ENCODE results near the gene CCDC88C.
"Not testable (repeated sequence)": the region's sequence is repeated elsewhere in the genome, so short reads cannot be mapped to it uniquely, and the experiment has no call there.

Gene CCDC88C, protein sequence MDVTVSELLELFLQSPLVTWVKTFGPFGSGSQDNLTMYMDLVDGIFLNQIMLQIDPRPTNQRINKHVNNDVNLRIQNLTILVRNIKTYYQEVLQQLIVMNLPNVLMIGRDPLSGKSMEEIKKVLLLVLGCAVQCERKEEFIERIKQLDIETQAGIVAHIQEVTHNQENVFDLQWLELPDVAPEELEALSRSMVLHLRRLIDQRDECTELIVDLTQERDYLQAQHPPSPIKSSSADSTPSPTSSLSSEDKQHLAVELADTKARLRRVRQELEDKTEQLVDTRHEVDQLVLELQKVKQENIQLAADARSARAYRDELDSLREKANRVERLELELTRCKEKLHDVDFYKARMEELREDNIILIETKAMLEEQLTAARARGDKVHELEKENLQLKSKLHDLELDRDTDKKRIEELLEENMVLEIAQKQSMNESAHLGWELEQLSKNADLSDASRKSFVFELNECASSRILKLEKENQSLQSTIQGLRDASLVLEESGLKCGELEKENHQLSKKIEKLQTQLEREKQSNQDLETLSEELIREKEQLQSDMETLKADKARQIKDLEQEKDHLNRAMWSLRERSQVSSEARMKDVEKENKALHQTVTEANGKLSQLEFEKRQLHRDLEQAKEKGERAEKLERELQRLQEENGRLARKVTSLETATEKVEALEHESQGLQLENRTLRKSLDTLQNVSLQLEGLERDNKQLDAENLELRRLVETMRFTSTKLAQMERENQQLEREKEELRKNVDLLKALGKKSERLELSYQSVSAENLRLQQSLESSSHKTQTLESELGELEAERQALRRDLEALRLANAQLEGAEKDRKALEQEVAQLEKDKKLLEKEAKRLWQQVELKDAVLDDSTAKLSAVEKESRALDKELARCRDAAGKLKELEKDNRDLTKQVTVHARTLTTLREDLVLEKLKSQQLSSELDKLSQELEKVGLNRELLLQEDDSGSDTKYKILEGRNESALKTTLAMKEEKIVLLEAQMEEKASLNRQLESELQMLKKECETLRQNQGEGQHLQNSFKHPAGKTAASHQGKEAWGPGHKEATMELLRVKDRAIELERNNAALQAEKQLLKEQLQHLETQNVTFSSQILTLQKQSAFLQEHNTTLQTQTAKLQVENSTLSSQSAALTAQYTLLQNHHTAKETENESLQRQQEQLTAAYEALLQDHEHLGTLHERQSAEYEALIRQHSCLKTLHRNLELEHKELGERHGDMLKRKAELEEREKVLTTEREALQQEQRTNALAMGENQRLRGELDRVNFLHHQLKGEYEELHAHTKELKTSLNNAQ (N-terminal part only)
- 301 to 531 reads per million in 2 donors for total RNA-seq

DNA sequence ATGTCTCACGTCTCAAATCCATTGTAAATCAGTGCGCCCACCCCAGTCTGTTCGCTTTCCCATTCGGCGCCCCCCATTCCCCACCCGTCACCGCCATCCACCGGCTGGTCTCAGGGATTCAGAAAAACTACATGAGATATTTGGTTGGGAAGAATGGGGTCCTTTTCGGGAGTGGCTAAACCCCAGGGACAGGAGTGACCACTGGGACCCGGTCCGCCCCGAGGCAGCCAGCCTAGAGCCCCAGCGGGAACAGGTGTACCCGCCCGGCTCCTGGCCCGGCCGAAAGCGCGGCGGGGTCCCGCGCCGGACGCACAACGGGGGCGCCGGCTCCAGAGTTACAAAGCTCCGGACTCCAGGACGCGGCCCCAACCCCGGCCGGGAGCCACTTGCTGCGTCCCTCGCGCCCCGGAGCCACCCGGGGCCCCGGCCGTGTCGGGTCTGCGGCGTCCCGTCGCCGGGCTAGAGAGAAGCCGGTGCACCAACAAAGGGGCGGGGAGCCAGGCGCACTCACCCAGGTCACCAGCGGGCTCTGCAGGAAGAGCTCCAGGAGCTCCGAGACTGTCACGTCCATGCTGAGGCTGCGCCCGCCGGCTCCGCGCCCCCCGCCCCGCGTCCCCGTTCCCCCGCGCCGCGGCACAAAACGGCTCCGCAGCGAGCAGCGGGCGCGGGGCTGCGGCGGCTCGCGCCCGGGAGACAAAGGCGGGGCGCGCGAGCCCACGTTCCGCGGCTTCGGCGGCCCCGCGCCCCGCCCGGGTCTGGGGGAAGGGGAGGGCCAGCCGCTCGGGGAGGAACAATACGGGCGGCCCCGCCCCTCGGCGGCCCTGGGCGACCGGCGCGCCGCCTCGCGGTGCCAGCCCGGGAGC lies at the start of gene CCDC88C:
Gene CCDC88C (minus strand): TSS at position 701 of the 863 bp plus-strand sequence. CDS start 130 bp downstream, at position 571.
- peak; percentile 65 for DNase-seq

DNA sequence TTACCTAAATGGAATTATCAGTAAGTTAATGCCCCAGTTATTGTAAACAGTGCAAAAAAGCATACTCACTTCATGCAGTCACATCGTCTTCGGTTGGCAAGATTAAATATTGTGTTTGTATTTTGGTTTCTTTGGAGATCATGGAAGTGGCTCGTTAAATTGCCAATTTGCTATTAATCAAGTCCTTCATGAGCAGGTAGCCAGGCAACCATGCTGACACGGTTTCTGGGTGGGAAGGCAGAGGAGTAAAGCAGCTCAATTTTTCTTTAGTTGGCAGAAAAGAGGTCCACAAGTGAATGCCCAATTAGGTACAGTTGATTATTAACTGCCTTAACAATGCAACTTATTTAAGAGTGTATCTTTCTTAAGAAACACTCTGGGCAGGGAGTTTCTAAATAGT lies 48.6 kb upstream of the CCDC88C start:
- DNase-seq: no peak

DNA sequence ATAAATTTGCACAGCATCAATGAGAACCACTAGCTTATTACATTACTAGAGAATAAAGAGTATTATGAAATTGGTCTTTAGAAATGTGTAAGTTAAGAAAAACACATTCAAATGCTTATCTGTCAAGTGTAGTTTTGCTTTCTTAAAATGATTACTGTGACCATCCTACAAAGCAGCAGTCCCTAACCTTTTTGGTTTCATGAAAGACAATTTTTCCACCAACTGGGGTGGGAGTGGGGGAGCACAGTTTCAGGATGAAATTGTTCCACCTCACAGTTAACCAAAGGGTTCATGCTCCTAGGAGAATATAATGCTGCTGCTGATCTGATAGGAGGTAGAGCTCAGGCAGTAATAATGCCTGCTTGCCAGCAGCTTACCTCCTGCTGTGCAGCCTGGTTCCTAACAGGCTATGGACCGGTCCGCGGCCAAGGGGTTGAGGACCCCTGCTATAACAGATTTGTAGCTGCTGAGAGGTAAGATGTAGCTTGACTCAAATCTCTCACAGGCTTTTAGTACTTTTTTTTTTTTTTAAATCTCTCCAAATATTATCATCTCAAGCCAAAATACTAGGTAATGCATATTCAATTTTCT lies 47.1 kb upstream of the CCDC88C start:
- no peak for DNase-seq

DNA sequence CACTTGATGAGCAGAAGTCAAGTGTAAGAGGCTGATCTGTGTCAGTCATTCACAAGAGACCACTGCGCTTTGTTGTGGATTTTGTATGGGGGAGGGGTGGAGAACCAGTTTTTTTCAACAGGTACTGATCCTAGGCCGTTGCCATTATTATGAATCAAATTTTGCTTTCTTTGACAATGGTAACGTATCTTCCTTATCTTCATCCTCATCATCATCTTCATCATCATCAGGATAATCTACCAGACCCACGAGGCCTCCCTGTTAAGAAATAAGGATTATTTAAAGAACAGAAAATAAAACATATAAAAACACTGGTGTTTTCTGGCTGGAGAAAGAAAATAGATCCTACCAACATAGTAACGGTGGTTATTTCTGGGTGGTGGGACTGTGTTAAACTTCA lies 41.0 kb upstream of the CCDC88C start:
- no peak for DNase-seq

DNA sequence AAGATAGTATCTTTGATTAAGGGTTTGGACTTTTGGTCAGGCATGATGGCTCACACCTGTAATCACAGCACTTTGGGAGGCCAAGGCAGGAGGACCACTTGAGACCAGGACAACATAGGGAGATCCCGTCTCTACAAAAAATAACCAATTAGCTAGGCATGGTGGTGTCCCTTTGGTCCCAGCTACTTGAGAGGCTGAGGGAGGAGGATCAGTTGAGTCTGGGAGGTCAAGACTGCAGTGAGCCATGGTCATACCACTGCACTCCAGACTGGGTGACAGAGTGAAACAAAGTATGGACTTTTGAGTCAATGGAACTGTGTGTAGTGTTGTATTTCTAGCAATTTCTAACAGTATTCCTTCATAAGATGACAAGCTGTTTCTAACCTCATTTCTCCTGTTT lies 38.7 kb upstream of the CCDC88C start:
- no peak for DNase-seq

DNA sequence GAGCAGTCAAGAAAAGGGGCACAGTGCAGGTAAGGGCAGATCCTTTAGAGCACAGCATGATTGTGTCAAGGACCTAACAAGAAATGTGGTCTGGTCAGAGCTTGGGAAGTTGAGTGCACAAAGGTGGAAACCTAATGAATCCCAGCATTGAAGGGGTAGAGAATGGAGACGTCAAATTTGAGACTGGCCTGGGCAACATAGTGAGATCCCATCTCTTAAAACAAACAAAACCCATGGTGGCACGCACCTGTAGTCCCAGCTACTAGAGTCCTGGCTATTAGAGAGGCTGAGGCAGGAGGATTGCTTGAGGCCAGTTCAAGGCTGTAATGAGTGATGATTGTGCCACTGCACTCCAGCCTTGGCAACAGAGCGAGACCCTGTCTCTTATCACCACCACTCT lies 37.0 kb upstream of the CCDC88C start:
- no peak for DNase-seq

DNA sequence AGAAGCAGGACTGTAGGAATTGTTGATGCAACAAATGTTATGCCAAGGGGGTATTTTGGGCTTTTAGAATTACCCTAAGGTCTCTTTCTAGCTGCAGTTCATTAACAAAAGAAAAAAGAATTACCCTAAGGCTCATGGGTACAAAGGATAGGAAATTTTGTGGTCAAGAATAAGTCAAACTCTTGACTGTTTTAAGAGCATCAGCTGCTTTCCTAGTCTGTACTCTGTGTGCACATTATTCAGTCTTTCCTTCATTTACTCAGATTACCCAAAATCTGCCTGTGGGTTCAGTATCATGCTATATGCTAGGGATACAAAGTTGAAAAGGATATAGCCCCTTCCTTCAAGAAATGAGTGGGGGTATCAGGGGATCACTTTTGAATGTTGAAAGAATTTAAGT lies 36.5 kb upstream of the CCDC88C start:
- DNase-seq: no peak

DNA sequence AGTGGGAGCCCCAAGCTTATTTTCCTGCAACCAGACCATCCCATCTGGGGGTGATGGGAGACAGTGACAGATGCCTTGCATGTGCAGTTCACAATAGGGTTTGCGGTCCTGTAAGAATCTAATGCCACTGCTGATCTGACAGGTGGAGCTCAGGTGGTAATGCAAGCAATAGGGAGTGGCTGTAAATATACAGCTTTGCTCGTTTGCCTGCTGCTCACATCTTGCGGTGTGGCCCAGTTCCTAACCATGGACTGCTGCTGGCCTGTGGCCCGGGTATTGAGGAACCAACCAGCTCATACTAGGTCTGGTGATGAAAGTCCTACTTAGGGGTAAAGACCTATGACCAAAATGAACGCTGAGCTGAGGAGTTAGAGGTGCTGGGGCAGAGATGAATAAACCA lies 36.1 kb upstream of the CCDC88C start:
- no peak for DNase-seq

DNA sequence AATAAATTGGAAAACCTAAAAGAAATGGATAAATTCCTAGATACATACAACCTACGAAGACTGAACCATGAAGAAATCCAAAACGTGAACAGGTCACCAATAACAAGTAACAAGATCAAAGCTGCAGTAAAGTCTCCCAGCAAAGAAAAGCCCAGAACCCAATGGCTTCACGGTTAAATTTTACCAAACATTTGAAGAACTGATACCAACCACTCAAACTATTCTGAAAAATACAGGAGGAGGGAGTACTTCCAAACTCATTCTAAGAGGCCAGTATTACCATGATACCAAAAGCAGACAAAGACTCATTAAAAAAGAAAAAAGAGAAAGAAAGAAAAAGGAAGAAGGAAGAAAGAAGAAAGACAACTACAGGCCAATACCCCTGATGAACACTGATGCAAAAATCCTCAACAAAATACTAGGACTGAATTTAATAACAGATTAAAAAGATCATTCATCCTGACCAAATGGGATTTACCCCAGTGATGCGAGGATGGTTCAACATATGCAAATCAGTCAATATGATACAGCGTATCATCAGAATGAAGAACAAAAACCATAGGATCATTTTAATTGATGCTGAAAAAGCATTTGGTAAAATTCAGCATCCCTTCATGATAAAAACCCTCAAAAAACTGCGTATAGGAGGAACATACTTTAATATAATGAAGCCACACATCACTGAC lies 26.9 kb upstream of the CCDC88C start:
- no peak for DNase-seq

DNA sequence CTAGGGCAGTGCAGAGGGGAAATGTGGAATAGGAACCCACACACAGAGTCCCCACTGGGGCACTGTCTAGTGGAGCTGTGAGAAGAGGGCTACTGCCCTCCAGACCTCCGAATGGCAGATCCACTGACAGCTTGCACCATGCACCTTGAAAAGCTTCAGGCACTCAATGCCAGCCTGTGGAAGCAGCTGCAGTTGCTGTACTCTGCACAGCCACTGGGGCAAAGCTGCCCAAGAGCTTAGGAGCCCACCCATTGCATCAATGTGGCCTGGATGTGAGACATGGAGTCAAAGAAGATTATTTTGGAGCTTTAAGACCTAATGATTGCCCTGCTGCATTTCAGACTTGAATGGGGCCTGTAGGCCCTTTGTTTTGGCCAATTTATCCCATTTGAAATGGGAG lies 21.7 kb upstream of the CCDC88C start:
- no peak for DNase-seq

DNA sequence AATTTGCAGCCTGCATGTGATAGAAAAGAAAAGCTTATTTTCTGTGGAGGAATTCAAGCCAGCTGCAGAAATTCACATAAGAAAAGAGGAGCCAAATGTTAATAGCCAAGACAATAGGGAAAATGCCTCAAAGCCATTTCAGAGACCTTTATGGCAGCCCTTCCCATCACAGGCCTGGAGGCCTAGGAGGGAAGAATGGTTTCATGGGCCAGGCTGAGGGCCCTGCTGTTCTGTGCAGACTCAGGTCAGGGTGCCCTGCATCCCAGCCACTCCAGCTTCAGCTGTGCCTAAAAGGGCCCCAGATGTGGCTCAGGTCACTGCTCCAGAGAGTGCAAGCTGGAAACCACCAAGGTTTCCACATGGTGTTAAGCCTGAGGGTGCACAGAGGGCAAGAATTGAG lies 21.2 kb upstream of the CCDC88C start:
- no peak for DNase-seq

DNA sequence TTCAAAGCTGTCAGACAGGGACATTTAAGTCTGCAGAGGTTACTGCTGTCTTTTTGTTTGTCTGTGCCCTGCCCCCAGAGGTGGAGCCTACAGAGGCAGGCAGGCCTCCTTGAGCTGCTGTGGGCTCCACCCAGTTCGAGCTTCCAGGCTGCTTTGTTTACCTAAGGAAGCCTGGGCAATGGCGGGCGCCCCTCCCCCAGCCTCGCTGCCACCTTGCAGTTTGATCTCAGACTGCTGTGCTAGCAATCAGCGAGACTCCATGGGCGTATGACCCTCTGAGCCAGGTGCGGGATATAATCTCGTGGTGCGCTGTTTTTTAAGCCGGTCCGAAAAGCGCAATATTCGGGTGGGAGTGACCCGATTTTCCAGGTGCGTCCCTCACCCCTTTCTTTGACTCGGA lies 18.6 kb upstream of the CCDC88C start:
- not testable (repeated sequence) for DNase-seq

DNA sequence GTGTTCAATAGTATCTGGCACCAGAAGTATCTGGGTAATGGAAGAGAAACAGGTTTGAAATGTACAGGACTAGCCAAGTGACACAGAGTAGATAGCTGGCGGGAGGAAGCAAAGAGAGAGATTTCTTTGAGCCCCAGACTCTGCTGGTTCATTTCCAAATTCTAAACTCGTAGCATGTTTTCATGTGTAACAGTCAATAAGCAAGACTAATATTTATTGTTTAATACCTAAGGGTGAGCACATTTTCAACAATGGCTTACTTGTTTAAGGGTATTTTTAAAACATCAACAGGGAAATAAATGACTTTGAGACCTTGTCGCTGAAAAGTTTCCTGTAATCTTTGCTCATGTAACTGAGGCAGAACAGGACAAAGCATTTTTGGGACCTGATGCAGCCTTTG lies 11.8 kb upstream of the CCDC88C start:
- no peak for DNase-seq

DNA sequence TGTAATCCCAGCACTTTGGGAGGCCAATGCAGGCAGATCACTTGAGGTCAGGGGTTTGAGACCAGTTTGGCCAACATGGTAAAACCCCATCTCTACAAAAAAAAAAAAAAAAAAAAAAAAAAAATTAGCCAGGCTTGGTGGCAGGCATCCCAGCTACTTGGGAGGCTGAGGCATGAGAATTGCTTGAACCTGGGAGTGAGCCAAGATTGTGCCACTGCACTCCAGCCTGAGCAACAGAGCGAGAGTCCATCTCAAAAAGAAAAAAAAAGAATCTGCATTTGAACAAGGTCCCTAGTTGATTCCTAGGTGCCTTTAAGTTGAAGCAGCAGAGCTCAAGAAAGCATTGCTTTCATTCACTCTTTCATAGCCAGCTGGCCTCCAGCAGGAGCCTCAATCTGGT lies 11.3 kb upstream of the CCDC88C start:
- DNase-seq: not testable (repeated sequence)

DNA sequence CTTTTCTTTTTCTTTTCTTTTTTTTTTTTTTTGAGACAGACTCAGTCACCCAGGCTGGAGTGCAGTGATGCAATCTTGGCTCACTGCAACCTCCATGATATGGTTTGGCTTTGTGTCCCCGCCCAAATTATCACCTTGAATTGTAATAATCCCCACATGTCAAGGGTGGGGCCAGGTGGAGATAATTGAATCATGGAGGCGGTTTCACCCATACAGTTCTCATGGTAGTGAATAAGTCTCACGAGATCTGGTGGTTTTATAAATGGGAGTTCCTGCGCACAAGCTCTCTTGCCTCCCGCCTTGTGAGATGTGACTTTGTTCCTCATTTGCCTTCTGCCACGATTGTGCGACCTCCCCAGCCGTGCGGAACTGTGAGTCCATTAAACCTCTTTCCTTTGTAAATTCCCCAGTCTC lies 7.9 kb upstream of the CCDC88C start:
- DNase-seq: not testable (repeated sequence)

DNA sequence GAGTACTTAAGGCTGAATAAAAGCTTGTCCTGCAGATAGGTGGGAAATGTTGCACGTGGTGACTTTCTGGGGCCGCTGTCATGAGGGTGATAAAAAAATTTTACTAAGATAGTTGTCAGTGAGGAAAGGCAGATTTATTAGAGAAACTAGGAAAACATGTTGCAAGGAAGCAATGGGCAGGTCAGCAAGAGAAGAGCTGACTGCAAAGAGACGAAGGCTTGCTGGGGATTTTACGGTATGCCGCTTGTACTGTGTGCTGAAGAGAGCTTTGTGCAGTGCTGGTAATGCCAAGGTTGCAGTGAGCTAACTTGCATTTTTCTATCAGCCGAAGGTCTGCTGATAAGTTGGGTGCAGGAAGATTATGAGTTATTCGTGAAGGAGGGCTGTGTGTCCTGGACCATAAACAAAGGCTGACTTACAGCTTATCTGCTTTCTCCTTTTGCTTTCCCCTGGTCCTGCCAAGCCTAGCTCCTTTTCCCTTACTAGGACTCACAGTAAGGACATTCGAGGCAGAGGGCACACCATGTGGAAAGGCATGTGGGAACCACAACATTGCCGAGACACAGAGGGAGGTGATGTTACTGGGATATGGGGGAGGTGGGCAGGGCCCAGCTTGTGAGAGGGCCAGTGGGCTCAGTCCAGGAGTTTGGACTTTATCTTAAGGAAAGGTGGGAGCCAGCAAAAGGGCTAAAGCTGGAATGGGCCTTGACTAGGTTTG lies 7.4 kb upstream of the CCDC88C start:
- no peak for DNase-seq

DNA sequence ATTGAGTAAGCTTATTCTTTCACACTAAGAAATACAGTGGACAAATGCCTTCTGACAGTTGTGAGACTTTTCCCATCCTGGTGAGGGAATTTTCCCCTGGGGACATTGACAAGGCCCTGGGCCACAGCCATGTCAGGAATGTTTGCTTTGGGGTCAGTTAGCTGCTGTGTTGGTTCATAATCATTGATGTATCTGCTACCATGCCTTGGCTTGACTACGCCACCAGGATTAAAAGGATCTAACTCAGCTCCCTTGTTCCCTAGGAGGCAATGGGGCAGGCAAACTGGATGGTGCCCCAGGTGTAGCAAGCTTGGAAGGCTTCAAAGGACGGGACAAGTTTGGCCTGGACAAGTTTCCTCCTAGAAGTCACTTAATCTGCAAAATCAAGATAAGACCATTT lies 3.1 kb upstream of the CCDC88C start:
- no peak for DNase-seq

DNA sequence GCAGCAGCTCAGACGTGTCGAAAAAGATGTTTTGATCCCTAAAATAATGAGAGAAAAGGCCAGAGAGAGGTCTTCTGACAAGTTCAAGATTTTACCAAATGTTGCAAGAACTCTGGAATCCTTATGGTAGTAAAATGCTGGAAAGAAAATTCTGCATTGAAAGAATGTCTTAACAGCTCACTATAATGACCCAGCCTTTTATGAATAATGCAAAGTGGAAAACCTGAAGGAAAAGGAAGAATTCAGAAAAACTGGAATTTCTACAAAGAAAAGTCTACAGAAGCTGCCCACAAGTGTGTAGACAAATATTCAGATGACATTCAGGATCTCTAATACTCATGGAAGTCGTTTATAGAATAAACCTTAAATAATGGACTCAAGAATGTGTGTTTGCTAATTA lies 1.8 kb upstream of the CCDC88C start:
- no peak for DNase-seq

DNA sequence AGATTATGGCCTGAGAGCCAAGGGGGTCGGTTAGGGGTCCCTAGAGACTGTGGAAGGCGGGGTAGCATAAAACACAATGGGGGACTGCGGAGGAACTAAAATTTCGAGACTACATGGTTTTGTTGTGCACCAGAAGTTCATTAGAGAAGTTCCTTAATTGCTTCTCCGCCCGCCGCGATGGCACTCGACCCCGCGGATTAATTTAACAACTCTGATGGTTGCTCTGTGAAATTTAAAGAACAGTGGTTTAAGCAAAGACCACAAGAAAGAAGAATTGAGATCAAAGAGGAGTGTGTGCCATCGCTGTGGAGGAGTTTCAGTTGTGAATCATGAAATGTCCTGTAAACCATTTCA lies 1.4 kb upstream of the CCDC88C start:
- no peak for DNase-seq

DNA sequence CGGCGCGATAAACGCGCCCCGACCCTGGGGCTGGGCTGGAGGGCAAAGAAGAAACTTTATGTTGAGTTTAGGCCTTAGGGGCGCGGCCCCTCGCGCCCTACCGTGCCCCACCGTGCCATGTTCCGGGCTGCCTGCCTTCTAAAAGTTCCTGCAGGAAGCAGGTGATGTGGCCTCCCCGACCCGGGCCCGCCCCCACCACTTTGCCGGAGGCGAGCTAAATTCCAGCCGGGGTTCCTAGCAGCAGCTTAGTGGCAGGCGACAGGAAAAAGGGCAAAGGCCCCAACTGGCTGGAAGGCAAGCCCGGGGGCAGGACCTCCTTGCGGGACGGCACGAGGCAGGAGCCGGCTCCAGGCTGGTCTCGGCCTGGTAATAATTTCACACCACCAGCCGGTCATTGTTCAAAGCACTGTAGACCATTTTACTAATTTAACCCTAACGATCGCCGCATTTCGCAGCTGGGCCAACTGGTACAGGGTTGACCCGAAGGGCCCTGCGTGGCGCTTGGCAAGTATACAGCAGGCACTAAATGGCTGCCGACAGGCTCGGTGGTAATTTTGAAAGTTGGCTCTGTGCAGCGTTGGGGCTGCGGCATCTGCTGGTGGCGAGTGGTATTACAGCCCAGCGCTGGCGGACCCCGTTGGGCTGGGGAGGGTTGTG lies 895 bp upstream of the CCDC88C start:
- DNase-seq: peak; percentile 82

Measured in T-helper 9 cell (primary cell).